ENCODE results near the gene ARL6IP1.
A peak's percentile ranks its signal among the peaks of the same experiment; 100 is the strongest.
"Not testable (repeated sequence)": the region's sequence is repeated elsewhere in the genome, so short reads cannot be mapped to it uniquely, and the experiment has no call there.

ARL6IP1 gene

DNA sequence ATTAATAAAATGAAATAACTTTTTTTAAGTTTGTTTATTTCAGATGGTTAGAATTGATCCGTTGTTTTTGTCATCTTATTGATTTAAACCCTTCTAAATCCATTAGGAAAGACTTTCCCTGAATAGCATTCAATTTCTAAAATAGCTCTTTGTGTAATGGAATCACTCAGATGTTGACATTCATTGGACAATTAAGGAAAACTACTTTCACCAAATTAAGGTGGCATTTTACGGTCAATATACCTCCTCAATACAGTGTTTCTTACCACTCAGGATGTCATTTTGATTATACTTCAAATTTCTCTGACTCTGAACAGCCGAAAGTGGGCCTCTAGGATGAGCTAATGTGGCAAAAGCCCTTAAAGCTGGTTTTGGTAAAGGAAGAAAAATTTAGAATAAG, 1.8 kb downstream of the ARL6IP1 start:
- DNase-seq (ENCODE audit: low read depth) = no peak

DNA sequence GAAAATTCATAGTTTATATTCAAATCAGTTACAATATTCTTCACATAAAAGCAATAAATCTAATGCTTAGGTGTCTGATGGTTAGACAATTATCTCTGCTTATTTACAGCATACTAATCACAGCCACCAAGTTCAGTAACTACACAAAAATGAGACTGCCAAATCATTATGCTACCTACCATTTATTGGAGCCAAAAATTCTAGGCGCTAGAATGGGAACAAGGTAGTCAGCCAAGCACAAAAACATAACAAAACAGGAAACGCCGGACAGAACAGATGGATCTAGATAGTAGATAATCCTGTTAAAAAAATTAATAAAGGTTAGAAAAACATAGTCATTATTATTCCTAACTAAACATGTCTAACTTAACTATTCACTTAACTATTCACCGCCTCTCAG, 3.6 kb downstream of the ARL6IP1 start:
- DNase-seq (ENCODE audit: low read depth) = no peak

DNA sequence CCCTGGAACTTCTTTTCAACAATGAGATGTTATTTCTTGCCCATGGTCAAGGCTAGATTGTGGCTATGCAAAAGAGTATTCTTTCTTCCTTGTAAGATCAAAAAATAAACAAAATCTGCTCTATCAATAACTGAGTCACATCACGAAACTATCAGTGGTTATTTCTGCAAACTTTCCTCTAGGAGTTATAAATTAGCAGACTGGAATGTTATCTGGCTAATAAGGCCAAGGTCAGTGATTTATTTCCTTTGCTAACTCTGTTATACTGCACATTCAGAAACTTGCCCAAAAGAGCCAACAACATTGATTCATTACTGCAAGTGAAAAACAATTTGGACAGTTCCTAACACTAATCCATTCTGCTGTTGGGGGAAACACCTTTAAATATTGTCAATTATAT, 5.0 kb downstream of the ARL6IP1 start:
- no peak for DNase-seq (ENCODE audit: low read depth)

DNA sequence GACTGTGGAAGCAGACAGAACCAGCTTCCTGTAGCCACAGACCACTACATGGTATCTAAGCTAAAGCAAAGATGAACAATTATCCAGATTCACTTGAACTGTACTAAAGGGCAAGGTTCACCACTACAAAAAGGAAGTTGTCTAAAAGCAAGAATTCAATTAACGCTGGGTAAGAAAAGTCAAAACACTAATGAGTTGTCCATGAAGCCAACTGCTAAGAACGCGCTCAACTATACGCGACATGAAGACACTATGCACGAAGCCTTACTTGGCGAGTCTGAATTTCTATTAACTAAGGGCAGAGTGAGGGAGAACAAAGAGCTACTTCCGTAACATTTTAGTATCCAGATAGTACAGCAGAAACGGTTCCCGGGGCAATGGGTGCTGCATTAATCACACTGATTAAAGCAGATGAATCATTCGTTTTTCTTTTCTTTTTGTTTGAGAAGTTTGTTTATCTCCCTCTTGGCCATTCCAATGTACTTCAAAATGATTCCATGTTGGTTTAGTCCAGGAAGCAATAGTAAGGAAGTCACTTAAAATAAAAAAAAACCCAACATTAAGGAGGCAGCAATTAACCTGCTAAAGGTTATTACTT, 8.4 kb downstream of the ARL6IP1 start:
- no peak for DNase-seq (ENCODE audit: low read depth)

DNA sequence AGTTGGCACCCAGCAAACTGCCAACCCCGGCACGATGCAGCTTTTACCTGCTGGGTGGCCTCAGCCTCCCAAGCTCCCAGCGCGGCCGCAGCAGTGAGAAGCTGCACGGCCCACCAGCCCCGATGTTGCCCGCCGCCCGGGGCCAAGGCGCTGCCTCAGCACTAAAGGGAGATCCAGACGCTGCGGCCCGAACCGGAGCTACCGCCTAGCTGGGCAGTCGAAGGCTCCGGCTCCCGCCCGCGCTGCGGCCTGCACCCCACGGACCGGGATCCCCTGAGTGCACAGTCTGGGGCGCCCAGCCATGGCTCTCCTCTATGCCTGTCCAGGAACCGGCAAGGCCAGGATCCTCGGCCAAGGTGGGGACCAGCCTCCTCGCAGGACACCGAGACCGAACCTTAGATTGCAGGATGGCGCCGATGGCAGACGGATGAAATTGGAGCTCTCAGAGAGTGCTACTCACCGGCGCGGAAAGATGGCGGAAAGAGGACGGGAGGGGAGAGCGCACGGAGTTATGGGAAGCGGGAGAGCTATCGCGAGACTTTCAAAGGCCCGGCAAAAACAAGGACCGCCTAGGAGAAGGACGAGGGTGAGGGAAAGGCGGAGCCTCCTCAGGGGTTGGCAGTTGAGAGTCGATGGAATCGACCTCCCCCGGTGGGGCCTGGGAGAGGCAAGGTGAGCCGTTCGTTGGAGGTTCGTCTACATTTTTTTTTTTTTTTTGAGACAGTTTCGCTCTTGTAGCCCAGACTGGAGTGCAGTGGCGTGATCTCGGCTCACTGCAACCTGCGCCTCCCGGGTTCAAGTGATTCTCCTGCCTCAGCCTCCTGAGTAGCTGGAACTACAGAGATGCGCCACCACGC, 11.3 kb downstream of the ARL6IP1 start, which contains the start of gene RPS15A:
Gene RPS15A (minus strand): TSS at position 485 of the 857 bp plus-strand sequence. CDS start 1,221 bp downstream, outside the sequence.
- DNase-seq (ENCODE audit: low read depth) = peak; percentile 94

DNA sequence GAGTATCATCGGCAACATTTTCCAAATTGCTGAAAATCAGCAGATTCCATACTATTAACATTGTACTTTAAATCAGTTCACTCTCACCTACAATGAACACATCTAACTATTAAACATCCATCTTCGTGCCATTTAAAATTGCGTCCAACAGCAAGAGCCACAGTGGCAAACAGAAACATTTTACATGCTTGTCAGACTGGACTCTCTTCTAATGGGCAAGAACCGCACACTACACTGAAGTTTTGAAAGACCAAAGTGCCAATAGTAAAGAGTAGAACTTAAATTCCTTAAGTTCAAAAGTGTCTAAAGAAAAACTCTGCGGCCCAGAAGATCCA, 11.9 kb downstream of the ARL6IP1 start:
- no peak for DNase-seq (ENCODE audit: low read depth)

DNA sequence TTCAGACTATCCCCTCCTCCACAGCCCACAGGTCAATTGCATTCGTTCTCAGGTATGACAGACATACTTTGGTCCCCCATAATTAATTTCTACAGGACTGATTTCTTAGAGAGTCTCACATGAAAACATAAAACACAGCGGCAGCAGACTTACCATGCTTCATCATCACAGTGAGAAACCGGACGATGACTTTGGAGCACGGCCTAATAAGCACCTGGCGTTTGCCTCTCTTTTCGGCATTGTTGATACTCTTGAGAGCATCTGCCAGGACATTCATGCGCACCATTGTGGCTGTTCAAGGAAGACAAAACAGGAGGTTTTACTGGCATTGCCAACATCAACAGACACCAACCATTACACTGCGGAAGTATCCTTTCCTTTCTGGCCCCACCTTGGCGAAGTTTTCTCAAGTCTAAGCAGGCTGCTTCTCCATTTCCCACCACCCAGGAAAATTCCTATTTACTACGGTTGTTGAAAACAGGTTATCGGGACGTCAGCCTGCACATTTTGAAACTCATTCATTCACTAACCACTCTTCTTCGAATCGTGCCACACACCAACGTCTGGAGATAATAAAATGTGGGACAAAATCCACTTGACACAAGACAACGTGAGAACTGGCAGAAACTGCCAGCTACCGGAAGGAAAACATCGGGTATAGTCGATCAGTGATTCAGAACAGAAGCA, 12.4 kb downstream of the ARL6IP1 start:
- DNase-seq (ENCODE audit: low read depth) = no peak

DNA sequence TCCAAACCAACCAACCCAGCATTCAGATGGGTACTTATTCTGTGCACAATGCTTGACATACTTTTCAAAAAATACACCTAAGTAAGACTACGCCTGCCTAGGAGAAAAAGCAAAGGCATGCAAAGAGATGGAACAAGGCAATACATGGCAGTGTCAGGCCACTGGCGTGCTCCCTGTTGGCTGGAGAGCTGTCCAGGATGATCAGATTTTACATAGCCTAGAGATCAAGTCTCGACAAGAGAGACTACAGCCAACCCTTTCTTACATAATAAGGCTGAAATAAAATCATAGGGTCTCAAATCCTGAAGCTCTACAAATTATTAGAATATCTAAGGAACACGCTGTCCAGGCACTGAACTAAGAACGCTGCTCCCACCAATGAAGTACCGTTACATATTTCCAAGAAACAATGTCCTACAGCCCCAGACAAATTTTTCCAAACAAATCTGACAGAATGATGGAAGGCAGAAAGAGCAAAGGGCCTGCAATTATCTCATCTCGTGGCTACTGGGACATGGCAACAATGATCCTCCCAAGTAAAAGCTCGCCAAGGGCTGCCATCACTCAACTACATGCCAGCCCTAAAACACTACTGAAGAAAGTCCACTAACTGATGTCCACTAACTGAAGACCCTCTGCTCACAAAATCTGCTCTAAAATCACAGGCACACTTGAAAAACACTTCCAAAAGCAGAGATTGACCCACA, 16.3 kb downstream of the ARL6IP1 start:
- DNase-seq (ENCODE audit: low read depth) = no peak

DNA sequence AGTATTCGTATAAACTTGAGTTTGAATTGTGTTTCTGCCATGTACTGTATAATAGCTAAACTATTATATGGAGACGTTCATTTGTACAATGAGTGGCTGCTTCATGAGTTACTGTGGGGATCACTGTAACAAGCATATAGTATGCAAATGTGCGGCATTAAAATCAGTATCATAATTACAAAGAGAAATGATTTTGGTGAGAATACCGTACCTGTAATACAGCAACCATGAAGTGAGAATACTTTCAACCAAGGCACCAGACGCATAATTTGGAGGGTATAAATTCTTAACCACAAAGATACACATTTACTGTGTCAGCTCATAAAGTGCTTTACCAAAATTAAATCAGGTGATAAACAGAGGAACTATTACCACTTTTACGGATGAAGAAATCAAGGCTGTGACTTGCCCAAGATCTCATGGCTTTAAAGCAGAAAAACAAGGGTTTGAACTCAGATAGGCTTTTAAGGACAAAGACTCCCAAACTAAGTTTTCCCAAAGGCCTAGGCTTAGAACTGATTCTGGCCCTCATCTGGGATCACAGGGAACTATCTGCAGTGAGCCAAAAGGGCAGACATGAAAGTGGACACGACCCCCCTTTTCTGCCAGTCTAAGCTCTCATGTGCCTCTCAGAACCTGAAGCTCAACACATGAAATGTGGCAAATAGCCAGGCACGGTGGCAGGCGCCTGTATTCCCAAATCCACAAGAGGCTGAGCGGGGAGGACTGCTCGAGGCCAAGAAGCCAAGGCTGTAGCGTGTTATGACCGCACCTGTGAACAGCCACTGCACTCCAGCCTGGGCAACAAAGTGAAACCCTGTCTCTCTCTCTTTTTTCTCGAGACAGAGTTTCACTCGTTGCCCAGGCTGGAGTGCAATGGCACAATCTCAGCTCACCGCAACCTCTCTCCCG, 17.7 kb downstream of the ARL6IP1 start:
- no peak for DNase-seq (ENCODE audit: low read depth)

DNA sequence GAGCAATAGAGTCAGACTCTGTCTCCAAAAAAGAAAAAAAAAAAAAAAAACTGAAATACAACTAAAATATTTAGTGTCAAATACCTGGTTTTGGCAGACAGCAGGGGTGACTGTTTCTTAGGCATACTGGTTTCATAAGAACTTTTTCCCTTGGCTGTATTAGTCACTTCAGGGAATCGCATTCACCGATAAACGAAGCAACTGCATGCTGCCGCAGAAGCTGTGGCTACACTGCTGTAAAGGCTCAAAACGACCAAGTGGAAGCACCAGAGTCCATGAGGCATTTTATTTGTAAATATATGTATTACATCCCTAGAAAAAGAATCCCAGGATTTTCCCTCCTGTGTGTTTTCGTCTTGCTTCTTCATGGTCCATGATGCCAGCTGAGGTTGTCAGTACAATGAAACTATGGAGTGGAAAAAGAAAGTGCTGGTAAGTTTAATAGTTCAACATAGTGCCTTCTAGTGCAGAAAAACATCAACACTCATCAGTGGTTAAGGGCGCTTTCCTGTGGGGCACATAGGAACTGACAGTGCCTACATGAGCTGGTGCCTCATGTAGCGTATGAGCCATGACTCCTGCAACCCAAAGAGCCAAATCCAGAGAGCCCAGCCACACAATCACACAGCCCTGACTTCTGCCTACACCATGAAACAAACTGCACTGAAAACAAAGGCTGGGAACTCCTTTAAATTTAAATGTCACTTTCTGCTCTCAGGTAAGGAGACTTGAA, 18.5 kb downstream of the ARL6IP1 start:
- DNase-seq (ENCODE audit: low read depth) = no peak

DNA sequence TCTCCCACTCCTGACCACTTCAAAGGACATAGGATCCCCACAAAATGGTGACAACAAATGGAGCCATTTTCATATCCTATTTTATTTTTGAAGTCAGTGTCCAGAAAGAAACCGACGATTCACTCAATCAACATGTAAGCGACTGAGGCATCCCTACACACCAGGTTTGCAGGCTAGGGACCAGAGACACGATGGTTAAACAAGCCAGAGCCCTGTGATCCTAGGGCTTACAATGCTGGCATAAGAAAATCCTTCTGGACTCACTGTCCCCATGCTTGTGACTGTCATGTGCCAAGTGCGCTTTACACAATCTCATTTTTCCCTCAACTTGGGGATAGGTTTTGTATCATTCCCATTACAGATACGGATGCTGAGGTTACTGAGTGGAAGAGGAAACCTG, 20.1 kb downstream of the ARL6IP1 start:
- DNase-seq (ENCODE audit: low read depth) = not testable (repeated sequence)

DNA sequence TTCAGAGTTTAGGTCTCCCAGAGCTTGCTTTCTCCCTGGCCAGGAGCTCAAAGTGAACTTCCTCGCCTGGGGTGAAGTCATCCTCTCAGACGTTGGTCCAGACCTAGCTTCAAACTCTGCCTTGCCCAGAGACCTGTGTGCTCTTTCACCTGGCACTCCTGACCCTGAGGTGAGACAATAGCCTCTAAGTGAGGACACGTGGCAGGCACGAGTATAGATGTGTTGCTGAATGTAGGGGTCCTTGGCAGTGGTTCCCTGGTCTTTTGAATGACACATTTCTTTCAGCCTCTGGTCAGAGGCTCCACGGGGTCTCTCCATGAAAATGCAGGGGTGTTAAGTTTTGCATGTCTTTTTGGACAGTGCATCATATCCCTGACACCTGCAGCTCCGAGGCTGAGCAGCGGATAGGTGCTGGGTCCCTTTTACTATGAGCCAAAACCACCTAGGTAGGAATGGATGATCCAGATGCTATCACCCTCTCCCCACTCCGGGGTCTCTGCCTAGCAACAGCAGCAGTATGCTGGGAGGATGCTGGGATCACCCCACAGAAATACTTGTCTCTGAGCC, 20.8 kb downstream of the ARL6IP1 start:
- DNase-seq (ENCODE audit: low read depth) = not testable (repeated sequence)

DNA sequence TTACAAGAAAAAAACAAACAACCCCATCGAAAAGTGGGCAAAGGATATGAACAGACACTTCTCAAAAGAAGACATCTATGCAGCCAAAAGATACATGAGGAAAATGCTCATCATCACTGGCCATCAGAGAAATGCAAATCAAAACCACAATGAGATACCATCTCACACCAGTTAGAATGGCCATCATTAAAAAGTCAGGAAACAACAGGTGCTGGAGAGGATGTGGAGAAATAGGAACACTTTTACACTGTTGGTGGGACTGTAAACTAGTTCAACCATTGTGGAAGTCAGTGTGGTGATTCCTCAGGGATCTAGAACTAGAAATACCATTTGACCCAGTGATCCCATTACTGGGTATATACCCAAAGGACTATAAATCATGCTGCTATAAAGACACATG, 23.7 kb downstream of the ARL6IP1 start:
- DNase-seq (ENCODE audit: low read depth) = not testable (repeated sequence)

DNA sequence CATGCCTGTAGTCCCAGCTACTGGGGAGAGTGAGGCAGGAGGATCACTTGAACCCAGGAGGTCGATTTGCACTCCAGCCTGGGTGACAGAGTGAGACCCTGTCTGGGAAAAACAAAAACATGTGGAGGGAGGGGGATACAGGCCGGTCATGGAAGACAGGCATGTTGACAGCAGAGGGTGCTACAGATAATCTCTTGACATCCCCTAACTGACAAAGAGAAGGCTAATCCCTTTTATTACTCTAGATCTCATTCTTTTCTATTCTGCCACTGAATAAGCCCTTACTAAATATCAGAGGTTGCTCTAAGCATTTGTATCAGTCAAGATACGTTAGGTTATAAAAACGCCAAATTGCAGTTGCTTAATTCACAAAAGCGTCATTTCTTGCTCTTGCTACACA, 25.0 kb downstream of the ARL6IP1 start:
- not testable (repeated sequence) for DNase-seq (ENCODE audit: low read depth)

DNA sequence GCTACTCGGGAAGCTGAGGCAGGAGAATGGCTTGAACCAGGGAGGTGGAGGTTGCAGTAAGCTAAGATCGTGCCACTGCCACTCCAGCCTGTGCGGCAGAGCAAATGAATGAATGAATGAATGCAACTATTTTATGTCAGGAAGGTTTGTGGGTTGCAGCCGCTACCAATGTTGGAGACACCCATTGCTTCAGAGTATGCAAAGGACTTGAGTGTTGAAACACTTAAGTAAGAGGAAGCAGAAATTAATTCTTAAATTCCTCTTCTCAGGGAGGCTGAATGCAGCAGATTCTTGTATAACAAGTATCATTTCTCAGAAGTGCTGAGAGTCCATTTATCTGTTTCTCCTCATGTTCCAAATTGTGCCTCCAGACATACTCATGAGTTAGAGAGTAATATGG, 26.7 kb downstream of the ARL6IP1 start:
- not testable (repeated sequence) for DNase-seq (ENCODE audit: low read depth)

DNA sequence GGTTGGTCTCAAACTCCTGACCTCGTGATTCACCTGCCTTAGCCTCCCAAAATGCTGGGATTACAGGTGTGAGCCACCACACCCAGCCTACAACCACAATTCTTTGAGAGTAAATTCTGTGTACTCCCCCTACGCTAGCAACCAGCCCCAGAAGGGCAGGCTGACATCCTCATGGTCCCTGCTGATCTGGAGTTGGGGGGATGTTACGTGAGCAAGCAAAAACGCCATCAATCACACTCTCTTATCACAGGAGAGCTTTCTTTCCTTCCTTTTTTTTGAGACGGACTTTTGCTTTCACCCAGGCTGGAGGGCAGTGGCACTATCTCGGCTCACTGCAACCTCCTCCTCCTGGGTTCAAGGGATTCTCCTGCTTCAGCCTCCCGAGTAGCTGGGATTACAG, 29.2 kb downstream of the ARL6IP1 start:
- not testable (repeated sequence) for DNase-seq (ENCODE audit: low read depth)

DNA sequence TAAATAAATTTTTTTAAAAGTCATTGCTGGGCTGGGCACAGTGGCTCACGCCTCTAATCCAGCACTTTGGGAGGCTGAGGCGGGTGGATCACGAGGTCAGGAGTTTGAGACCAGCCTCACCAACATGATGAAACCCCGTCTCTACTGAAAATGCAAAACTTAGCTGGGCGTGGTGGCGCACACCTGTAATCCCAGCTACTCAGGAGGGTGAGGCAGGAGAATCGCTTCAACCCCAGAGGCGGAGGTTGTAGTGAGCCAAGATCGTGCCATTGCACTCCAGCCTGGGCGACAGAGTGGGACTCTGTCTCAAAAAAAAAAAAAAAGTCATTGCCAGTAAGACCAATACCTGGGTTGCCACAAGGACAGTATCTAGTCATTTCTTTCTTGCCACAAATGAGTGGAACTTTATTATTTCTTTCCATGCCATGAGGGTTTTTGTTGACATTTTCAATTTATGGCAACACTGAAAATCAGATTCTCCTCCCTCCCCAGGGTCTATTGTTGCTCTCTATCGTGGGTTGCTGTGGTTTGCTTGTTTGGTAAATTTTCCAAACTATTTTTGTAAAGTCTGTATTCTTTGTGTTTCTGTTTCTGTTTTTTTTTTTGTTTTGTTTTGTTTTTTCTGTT, 30.9 kb downstream of the ARL6IP1 start:
- not testable (repeated sequence) for DNase-seq (ENCODE audit: low read depth)

DNA sequence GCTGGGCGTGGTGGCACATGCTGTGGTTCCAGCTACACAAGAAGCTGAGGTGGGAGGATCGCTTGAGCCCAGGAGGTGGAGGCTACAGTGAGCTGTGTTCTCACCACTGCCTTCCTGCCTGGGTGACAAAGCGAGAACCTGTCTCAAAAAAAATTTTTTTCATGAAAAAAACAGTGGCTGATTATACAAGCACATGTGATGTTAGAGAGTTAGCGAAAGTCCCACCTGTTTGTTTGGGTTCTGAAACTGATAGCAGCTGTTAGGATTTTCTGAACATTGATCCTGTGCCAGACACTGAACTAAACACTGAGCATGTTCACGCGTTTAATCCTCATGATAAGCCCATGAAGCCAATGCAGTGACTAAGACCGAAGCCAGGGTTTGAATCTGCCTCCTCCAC, 34.1 kb downstream of the ARL6IP1 start:
- DNase-seq (ENCODE audit: low read depth) = not testable (repeated sequence)

DNA sequence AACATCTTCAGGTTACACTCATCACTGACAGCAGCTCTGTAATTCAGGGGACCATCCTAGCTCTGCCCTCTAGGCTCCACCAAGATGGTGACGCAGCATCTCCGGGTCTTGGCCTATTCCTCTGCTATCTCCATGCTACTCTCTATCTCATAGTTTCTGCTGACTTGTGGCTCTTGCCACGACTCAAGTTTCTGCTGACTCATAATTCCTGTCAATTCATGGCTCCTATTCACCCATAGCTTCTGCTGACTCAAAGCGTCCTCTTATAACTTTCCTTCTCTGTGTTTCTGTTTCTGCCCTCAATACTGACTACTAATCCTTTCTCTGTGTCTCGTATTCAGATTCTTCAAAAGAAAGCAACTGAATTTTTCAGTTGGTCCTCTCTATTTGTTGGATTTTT, 38.6 kb downstream of the ARL6IP1 start:
- DNase-seq (ENCODE audit: low read depth) = not testable (repeated sequence)
